SU-DHL-6 (cell line): ENCODE measurements around the gene SLC27A5.

Experiments
- H2AFZ ChIP-seq: fragments of 200-600 bp; sonication (generic); 2 replicates; pipeline ENCODE4 v1.6.1; 2014; ENCODE audit warnings: low read depth, mild to moderate bottlenecking, moderate library complexity, mixed read lengths, antibody characterized with exemption, low read length; ENCODE audit not compliant: severe bottlenecking
- H3F3A ChIP-seq: fragments of 200-600 bp; shearing (Covaris generic); 2 replicates; pipeline ENCODE4 v1.6.0; 2016; ENCODE audit warnings: antibody characterized with exemption, mild to moderate bottlenecking; ENCODE audit not compliant: insufficient read depth
- H3K27ac ChIP-seq: fragments of 200-600 bp; sonication (generic); 2 replicates; pipeline ENCODE4 v1.5.1; 2016; ENCODE audit warnings: low read depth, mild to moderate bottlenecking, low read length, moderate library complexity, mixed read lengths
- H3K27me3 ChIP-seq: fragments of 200-600 bp; sonication (generic), shearing (Covaris generic); 2 replicates; pipeline ENCODE4 v1.6.0; 2014; ENCODE audit warnings: mild to moderate bottlenecking, low read length
- H3K36me3 ChIP-seq: fragments of 200-600 bp; sonication (generic); 2 replicates; pipeline ENCODE4 v1.6.1; 2014; ENCODE audit warnings: mild to moderate bottlenecking, low read length, mixed read lengths
- H3K4me2 ChIP-seq: fragments of 300-600, 200-600 bp; shearing (Covaris generic), sonication (generic); 2 replicates; pipeline ENCODE4 v1.6.0; 2014; ENCODE audit warnings: low read length, low read depth, mild to moderate bottlenecking; ENCODE audit not compliant: poor library complexity, severe bottlenecking
- H3K4me3 ChIP-seq: fragments of 200-600 bp; sonication (generic); 2 replicates; pipeline ENCODE4 v1.5.1; 2014; ENCODE audit warnings: antibody characterized with exemption, low read length, mild to moderate bottlenecking, mixed read lengths; ENCODE audit not compliant: insufficient read depth, poor library complexity, severe bottlenecking
- H3K79me2 ChIP-seq: fragments of 200-600 bp; sonication (generic); 2 replicates; pipeline ENCODE4 v1.6.1; 2014; ENCODE audit warnings: mild to moderate bottlenecking, low read length, moderate library complexity; ENCODE audit not compliant: insufficient read depth
- H3K9ac ChIP-seq: fragments of 200-600 bp; sonication (generic); 2 replicates; pipeline ENCODE4 v1.7.0; 2014; ENCODE audit warnings: mild to moderate bottlenecking, low read length
- H3K9me2 ChIP-seq: fragments of 200-600 bp; sonication (generic); replicated peaks from 2 replicates; pipeline ENCODE4 v1.6.1; 2014; ENCODE audit warnings: low read length; ENCODE audit not compliant: insufficient read depth
- H3K9me3 ChIP-seq: fragments of 200-600 bp; sonication (generic); 2 replicates; pipeline ENCODE4 v1.6.1; 2014; ENCODE audit warnings: low read length, mixed read lengths; ENCODE audit not compliant: insufficient read depth
- H4K20me1 ChIP-seq: fragments of 200-600 bp; sonication (generic); 2 replicates; pipeline ENCODE4 v1.6.1; 2014; ENCODE audit warnings: low read depth, mild to moderate bottlenecking, antibody characterized with exemption, low read length, moderate library complexity, mixed read lengths
- EZH2phosphoT487 ChIP-seq: fragments of 200-600 bp; sonication (generic), shearing (Covaris generic); conservative IDR thresholded peaks from 2 replicates; pipeline ENCODE4 v1.6.1; 2018; ENCODE audit warnings: mild to moderate bottlenecking, antibody characterized with exemption, low read length, moderate library complexity, mixed read lengths
- TF ChIP-seq, protein P1 (sequence below): fragments of 200-600 bp; sonication (generic); IDR thresholded peaks from one replicate; pipeline ENCODE4 v1.5.1; 2017; ENCODE audit warnings: antibody characterized with exemption, mild to moderate bottlenecking, low read length, moderate library complexity; ENCODE audit not compliant: insufficient read depth, poor library complexity, severe bottlenecking

The SLC27A5 gene

GRCh38 chr19:58550362-58551122 is 38.8 kb upstream of the SLC27A5 start:
- H3K9me3 ChIP-seq: no peaks in the 10 kb centered on the region
- H3K36me3 ChIP-seq: peaks cover 10% of the 10 kb centered on the region
- peaks cover 43% of the 10 kb centered on the region for H3F3A ChIP-seq
- H3K27ac ChIP-seq: no peak overlapping the region
- peaks cover 37% of the 10 kb centered on the region for H3K79me2 ChIP-seq
- TF ChIP-seq EZH2phosphoT487: no peak
- TF ChIP-seq, protein P1, sequence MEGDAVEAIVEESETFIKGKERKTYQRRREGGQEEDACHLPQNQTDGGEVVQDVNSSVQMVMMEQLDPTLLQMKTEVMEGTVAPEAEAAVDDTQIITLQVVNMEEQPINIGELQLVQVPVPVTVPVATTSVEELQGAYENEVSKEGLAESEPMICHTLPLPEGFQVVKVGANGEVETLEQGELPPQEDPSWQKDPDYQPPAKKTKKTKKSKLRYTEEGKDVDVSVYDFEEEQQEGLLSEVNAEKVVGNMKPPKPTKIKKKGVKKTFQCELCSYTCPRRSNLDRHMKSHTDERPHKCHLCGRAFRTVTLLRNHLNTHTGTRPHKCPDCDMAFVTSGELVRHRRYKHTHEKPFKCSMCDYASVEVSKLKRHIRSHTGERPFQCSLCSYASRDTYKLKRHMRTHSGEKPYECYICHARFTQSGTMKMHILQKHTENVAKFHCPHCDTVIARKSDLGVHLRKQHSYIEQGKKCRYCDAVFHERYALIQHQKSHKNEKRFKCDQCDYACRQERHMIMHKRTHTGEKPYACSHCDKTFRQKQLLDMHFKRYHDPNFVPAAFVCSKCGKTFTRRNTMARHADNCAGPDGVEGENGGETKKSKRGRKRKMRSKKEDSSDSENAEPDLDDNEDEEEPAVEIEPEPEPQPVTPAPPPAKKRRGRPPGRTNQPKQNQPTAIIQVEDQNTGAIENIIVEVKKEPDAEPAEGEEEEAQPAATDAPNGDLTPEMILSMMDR: no peak
- H2AFZ ChIP-seq: no peak overlapping the region
- H4K20me1 ChIP-seq: peaks cover 16% of the 10 kb centered on the region
- H3K4me2 ChIP-seq: no peak overlapping the region
- no peaks in the 10 kb centered on the region for H3K27me3 ChIP-seq
- no peak overlapping the region for H3K9ac ChIP-seq
- H3K4me3 ChIP-seq: no peak overlapping the region
- H3K9me2 ChIP-seq: no peaks in the 10 kb centered on the region

GRCh38 chr19:58549664-58550361 is 38.0 kb upstream of the SLC27A5 start:
- Histone ChIP-seq H3K79me2 (peaks cover 44% of the 10 kb centered on the region), H3K9ac (no peak overlapping the region), H3K4me2 (no peak overlapping the region), H3K27ac (no peak overlapping the region), H2AFZ (no peak overlapping the region), H3K9me3 (no peaks in the 10 kb centered on the region), H3K9me2 (no peaks in the 10 kb centered on the region), H4K20me1 (peaks cover 23% of the 10 kb centered on the region), H3K4me3 (no peak overlapping the region), H3K36me3 (peaks cover 17% of the 10 kb centered on the region), H3F3A (peaks cover 37% of the 10 kb centered on the region), H3K27me3 (no peaks in the 10 kb centered on the region)
- no peak for TF ChIP-seq EZH2phosphoT487
- TF ChIP-seq, protein P1: no peak

- H2AFZ ChIP-seq: no peak overlapping the region
- peaks cover 24% of the 10 kb centered on the region for H4K20me1 ChIP-seq
- no peak overlapping the region for H3K4me3 ChIP-seq
- no peak overlapping the region for H3K9ac ChIP-seq
- H3K9me3 ChIP-seq: no peaks in the 10 kb centered on the region
- no peak overlapping the region for H3K4me2 ChIP-seq
- H3K36me3 ChIP-seq: peaks cover 17% of the 10 kb centered on the region
- H3K79me2 ChIP-seq: peaks cover 42% of the 10 kb centered on the region
- no peaks in the 10 kb centered on the region for H3K9me2 ChIP-seq
- H3F3A ChIP-seq: peaks cover 30% of the 10 kb centered on the region
- H3K27ac ChIP-seq: no peak overlapping the region
- no peak for TF ChIP-seq EZH2phosphoT487
- TF ChIP-seq, protein P1: no peak
- H3K27me3 ChIP-seq: no peaks in the 10 kb centered on the region
Measured at GRCh38 chr19:58548859-58549663, 37.3 kb upstream of the SLC27A5 start.
